Keratinocyte (primary cell): ENCODE measurements around the gene RELCH.

ENCODE experiments used
- CTCF ChIP-seq, 3 experiments: IDR thresholded peaks in 1 of 3; conservative IDR thresholded peaks in 1 of 3; optimal IDR thresholded peaks in 1 of 3; 2 replicates in 2 of 3; 3 replicates in 1 of 3; pipeline versions ENCODE3 to v1.5.1; 2011; ENCODE audit warnings: low read length in 3 of 3, mild to moderate bottlenecking in 3 of 3, moderate library complexity in 2 of 3, control low read depth in 1 of 3, inconsistent platforms in 1 of 3; ENCODE audit not compliant: insufficient read depth in 2 of 3; ENCODE audit errors: extremely low read depth in 1 of 3
- EZH2 ChIP-seq: IDR thresholded peaks from one replicate; pipeline ENCODE4 v1.6.1; 2012; ENCODE audit warnings: inconsistent platforms, mild to moderate bottlenecking, low read length, moderate library complexity

GRCh38 chr18:62189208-62189607, 2.2 kb downstream of the RELCH start:
- TF ChIP-seq CTCF (optimal IDR thresholded peaks at IDR 0.05 in 1 of 3, IDR thresholded peaks at IDR 0.05 in 1 of 3, conservative IDR thresholded peaks at IDR 0.05 in 1 of 3; ENCODE audit: extremely low read depth in 1 of 3, insufficient read depth in 2 of 3, low read length in 3 of 3) = no peak
- no peak for TF ChIP-seq EZH2
